B cell (primary cell): ENCODE measurements around the gene RGCC.

Experiments used
- EZH2 ChIP-seq: IDR thresholded peaks from 2 replicates; pipeline ENCODE4 v1.6.1; 2012; ENCODE audit warnings: borderline replicate concordance, low read depth, mild to moderate bottlenecking, moderate library complexity, low read length; ENCODE audit not compliant: insufficient read depth, poor library complexity, severe bottlenecking
- TF ChIP-seq, protein P1 (sequence below): fragments of 200-600 bp; IDR thresholded peaks from one replicate; pipeline ENCODE4 v1.8.0; 2022; ENCODE audit warnings: antibody characterized with exemption, mild to moderate bottlenecking

DNA sequence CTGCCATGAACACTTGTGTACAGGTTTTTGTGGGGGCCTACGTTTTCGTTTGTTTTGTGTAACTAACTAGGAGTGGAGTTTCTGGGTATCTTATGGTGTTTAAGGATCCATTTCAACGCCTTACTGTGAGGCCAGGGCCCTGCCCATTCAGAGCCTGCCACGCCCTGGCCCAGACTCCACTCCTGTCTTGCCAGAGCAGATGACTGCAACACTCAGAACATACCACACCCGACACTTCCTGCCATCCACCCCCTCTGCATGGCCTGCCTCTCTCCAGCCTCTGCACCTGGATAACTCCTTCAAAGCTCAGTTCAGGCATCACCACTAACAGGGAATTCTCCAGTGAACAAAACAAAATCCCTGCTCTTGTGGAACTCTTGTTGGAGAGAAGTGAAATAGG is 43.2 kb downstream of the RGCC start:
- TF ChIP-seq, protein P1, sequence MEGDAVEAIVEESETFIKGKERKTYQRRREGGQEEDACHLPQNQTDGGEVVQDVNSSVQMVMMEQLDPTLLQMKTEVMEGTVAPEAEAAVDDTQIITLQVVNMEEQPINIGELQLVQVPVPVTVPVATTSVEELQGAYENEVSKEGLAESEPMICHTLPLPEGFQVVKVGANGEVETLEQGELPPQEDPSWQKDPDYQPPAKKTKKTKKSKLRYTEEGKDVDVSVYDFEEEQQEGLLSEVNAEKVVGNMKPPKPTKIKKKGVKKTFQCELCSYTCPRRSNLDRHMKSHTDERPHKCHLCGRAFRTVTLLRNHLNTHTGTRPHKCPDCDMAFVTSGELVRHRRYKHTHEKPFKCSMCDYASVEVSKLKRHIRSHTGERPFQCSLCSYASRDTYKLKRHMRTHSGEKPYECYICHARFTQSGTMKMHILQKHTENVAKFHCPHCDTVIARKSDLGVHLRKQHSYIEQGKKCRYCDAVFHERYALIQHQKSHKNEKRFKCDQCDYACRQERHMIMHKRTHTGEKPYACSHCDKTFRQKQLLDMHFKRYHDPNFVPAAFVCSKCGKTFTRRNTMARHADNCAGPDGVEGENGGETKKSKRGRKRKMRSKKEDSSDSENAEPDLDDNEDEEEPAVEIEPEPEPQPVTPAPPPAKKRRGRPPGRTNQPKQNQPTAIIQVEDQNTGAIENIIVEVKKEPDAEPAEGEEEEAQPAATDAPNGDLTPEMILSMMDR, result no peak
- TF ChIP-seq EZH2, result no peak
